HG02852 (cell line): ENCODE results near the gene SIRT3.
"Not testable (repeated sequence)": the region's sequence is repeated elsewhere in the genome, so short reads cannot be mapped to it uniquely, and the experiment has no call there.

Experiments used
- ATAC-seq: cut with Tn5 transposase; IDR thresholded peaks from one replicate; pipeline ENCODE4 v1.9.1; 2021; ENCODE audit warnings: mild to moderate bottlenecking, moderate library complexity; ENCODE audit not compliant: unreplicated experiment

SIRT3 gene

DNA sequence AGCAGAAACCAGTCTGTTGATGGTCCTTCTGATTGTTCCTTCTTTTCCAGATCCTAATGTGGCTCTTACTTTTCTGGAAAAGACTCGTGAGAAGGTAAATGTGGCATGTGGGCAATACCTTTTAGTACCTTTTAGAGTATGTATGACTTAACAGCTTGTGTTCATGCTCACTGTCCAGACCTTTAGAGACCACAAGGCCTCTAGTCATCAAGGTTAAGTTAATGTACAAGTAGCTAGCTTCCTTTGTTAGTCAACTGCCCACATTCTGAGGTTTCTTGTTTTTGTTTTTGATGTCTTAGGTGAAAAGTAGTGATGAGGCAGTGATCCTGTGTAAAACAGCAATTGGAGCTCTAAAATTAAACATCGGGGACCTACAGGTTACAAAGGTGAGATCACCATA, 8.2 kb upstream of the SIRT3 start:
- no peak for ATAC-seq

DNA sequence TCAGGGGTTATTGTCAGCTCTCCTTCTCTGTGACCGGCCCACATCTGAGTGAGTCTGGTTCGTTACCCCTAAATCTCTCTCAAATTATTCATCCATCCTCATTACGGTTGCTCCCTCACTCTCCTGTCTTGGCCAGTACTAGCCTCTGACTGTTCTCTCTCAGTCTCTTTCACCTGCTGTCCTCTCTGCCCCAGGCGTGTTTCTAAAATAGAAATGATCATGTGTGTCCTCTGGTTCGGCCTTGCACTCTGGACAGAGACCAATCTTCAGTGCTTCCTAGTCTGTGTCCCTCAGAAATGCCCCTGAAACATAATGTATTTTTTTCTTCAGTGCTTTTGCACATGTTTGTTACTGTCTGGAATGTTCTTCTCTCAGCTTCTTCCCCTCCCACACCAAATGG, 5.5 kb upstream of the SIRT3 start:
- ATAC-seq = no peak

DNA sequence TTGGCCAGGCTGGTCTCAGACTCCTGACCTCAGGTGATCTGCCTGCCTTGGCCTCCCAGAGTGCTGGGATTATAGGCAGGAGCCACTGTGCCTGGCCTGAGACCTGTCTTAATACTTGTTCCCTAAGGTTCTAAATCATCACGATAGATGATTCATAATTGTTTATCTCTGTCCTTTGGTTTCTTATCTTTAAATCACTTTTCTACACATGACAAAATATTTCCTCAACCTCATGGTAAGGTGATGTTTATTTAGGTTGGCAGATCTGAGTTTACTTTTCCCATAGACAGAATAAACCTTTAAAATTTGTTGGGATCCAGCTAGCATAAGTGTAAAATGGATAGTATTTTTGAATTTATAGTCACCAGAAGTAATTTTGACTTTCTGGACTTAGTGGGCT, 4.2 kb upstream of the SIRT3 start:
- ATAC-seq = no peak

DNA sequence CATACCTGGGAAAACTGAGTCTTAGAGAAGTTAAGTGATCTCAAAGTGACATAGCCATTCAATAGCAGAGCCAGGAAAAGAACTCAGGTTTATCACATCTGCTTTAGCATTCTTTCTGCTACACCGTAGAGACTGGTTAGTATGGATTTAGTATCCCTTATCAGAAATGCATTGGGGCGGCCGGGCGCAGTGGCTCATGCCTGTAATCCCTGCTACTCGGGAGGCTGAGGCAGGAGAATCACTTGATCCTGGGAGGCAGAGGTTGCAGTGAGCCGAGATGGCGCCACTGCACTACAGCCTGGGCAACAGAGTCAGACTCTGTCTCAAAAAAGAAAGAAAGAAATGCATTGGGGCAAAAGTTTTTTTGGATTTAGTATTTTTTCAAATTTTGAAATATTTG, 2.2 kb upstream of the SIRT3 start:
- not testable (repeated sequence) for ATAC-seq

DNA sequence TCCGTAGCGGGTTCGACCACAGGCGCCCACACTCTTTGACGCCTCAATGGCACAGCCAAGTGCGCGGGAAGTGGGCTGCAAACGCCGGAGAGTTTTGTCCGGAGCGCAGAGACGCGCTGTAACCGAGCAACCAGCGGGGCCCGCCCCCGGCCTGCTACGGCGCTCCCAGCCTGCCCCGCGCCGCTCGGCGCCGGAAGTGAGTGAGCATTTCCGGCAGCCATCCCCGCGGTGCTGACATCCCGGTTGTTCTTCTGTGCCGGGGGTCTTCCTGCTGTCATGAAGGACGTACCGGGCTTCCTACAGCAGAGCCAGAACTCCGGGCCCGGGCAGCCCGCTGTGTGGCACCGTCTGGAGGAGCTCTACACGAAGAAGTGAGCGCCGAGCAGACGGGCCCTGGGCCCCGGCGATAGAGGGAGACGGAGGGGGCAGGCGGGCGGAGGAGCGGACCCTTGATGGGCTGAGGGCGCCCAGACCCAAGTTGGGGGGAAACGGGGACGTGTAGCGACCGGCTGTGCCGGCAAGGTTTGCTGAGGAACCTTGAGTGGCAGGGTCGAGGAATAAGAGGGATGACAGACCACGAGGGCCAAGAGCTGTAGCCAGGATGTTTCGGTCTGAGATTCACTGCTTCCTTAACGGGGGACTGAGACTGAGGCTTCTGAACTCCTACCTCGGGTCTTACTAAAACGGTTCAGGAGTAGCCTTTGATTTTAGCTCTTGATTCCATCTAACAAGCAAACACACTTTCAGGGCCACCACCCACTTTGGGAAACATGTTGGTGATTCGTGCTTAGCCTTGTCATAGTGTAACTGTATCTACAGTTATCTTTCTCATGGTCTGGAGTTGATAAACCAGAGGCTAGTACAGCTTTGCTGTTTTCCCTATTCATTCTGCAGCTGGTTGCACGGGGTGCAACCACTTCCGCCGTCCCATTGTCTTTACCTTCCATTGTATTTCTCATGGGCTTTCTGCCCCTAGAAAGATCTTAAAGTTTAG, 929 bp upstream of the SIRT3 start, which contains the start of gene PSMD13:
Gene PSMD13 (plus strand): TSS at position 203 of the 994 bp plus-strand sequence. CDS start 74 bp downstream, at position 277.
- ATAC-seq = peak; percentile 84

DNA sequence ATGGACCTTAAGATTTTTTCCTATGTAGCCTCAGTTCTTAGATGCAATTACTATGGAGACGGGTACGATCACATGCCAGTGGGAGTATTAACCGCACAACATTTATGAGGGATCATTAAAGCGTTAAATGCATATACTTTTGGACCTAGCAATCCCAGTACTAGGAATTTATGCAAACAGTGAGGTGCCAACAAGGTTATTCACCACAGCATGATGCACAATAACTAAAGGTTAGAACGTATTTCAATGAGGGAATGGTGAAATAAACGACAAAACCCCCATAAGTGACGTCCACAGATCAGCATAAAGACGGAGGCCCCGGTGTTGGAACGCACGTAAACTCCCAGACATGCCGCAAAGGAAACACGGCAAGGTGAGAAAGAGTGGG, 539 bp downstream of the SIRT3 start:
- peak; percentile 18 for ATAC-seq

DNA sequence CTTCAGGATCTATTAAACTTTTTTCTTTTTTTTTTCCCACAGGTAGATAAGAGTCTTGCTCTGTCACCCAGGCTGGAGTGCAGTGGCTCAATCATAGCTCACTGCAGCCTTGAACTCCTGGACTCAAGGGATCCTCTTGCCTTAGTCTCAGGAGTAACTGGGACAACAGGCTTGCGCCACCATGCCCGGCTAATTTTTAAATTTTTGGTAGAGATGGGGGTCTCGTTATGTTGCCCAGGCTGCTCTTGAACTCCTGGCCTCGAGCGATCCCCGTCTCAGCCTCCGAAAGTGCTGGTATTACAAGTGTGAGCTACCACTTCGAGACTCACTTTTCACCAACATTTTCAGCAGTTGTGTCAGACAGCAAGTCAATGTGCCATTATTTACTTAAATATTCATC, 962 bp downstream of the SIRT3 start:
- no peak for ATAC-seq

DNA sequence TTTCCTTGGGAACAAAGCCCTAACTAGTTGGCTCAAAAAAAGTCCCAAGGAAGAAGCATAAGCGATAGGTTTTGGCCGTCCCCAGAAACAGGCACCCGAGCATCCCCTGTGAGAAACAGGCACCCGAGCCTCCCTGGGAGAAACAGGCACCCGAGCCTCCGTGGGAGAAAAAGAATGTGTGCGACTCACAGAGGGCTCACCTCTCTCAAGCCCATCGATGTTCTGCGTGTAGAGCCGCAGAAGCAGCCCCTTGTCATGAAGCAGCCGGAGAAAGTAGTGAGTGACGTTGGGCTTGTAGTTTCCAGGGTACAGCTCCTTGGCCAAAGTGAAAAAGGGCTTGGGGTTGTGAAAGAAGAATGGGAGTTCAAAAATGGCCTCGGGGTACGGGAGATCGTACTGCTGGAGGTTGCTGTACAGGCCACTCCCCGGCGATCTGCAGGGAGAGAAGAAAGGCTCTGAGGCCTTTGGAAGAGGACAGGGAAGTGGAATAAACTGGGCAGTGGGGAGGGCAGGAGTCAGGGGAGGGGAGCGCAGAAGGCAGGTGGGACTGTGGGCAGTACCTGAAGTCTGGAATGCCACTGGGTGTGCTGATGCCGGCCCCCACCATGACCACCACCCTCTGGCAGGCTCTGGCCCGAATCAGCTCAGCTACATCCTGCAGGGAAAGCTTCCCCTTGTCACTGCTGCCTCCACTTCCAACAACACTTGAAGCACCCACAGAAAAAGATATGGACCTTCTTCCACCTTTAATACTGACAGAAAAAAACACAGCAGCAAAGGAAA, 3.2 kb downstream of the SIRT3 start:
- ATAC-seq = no peak

DNA sequence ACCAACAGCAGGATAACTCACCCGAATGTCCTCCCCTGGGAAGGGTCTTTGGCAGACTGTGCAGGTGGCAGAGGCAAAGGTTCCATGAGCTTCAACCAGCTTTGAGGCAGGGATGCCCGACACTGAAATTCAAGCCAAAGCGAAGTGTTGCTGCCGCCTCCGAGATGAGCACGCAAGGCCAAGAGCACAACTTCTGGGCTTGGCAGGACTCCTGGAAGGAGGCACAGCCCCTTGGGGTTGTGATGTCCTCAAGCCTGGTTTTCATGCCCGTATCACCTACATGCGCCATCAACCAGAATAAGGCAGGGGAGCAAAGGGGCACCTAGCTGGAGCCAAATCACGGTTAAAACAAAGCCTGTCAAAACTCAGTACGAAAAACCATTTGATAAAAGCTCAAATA, 5.7 kb downstream of the SIRT3 start:
- no peak for ATAC-seq

DNA sequence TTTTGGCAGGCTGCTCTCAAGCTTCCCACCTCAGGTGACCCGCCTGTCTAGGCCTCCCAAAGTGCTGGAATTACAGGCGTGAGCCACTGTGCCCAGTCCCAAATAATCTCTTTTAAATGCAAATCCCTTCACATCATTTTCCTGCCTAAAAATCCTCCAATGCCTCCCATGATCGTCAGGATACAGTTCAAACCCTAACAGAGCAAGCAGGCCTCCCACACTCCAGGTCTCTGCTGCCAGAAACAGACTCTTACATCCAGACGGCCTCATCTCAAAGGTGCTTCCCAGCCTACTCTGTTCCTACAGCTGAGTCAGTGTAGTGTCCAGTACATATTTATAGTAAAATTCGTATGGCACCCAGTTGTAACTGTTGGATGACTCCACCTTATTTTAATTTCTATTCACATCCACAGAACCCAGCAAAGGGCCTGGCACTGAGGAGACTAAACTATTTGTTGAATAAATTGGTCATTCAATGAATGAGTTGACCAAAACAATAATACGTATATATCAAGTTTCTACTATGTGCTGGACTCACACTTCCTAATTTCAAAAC, 8.2 kb downstream of the SIRT3 start:
- ATAC-seq = no peak

DNA sequence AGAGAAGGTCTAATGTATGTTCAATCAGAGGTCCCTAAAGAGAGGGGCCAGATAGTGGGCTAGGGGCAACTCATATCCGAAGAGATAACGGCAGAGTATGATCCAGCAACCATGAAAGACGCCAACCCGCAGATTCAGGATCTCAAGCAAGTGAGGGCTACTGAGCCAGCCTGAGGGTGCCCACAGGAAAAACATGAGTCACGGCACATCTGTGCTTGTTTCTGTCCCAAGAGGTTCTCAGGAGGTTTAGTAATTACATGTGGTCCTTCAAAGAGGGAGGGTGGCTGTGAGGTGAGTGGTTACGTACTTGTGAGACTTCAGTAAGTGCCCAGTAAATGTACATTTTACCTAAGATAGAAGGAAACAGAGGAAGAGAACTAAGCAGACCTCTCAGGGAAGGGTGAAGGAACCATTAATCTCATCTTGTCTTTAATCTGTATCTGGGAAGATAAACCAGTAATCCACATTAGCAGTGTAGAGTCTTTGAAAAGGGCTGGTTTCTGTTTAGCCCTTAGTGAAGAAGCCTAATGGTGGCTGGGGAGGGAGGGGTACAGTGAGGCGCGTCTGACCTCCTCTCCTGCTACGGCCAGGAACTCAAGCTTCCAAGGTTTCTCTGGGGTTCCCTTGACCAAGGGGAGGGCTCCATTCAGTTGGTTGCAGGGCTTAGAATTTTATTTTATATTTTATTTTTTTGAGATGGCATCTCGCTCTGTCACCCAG, 10.2 kb downstream of the SIRT3 start:
- ATAC-seq = no peak

DNA sequence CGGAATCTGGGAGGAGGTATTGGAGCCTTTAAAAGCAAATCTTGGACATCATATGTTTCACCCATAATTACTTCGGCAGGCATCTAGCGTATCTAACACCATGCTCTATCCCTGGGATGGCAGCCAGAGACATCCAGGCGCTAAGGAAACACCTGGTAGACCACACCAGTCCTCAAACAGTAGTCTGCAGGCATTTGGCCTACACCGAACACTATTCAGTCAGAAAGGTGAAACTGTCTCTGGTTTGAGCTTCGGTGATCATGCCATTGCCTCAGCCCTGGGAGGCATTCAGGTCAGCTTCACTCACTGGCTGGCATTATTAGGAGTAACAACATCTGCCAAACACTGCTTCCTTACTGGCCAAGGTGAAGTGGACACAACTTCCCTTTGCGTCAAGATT, 11.7 kb downstream of the SIRT3 start:
- no peak for ATAC-seq

DNA sequence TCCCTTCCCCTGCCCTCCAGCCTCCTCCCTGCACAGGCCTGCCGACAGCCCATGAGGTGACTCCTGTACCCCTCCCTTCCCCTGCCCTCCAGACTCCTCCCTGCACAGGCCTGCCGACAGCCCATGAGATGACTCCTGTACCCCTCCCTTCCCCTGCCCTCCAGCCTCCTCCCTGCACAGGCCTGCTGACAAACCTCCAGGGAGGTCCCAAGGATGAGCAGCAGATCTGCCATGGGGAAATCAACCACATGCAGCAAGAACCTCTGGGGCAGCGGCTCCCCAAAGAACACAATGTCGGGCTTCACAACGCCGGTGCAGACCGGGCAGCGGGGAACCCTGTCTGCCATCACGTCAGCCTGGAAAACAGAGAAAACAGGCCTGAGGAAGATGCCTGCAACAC, 12.3 kb downstream of the SIRT3 start:
- no peak for ATAC-seq

DNA sequence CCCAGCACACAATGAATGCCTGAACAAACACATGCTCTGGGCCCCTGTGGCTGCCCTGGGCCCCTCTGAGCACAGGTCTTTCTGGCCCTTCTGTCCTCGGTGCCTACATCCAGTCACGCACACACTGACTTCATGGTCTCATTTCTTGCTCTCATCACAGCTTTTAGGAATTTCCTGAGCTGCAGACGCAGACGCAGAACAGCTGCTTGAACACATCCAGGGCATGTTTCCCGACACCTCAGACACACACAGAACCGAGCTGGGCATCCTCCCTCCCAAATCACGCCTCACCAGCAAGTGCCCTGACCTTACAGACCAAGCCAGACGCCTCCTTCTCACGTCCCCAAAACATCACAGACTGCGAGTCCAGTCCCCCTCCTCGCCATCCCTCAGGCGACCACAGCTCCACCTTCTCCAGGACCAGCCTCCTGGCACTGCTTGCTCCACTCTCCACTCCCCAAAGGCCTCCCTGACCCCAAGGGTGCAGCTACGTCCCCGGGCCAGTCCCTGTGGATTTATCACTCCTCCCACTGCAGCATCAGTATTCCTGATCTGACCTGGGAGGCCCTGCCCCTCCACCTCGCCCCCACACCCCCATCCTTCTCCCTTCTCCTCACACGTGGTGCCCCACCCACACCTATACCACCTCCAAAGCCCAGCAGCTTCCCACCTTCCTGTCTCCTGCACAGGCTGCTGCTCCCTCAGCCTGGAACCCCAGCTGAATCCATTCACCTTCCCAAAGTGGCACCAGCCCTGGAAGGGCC, 12.9 kb downstream of the SIRT3 start:
- ATAC-seq = no peak

DNA sequence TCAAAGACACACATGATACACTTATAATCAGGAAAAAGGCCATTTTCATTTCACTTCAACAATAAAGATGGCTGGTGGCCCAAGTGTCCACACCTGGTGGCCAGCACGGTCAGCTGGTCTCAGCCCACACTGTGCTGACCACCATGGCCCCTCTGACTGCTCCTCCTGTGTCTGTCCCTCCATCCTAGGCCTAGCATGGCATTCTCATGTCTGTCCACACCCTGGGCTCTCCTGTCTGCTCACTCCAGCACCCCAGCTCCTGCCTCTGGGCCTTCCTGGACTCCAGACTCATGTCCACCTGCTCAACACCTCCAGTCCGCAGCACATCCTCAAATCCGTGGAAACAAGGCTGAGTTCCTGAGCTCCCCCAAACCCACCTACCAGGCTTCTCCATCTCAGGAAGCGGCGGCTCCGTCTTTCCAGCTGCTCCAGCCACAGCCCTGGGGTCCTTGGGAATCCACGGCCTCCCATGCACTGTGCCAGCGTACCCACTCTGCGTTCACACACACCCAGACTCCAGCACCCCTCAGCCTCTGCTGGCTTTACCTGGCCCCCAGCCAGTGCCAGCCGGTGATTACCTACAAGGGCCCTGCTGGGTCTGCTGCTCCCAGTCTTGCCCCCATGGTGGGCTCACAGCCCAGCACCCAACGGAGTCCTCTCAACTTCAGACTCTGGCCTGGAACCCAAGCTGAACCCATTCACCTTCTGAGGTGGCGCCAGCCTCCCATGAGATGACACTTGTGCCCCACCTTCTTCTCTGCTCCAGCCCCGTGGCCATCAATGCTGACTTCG, 13.9 kb downstream of the SIRT3 start:
- no peak for ATAC-seq

DNA sequence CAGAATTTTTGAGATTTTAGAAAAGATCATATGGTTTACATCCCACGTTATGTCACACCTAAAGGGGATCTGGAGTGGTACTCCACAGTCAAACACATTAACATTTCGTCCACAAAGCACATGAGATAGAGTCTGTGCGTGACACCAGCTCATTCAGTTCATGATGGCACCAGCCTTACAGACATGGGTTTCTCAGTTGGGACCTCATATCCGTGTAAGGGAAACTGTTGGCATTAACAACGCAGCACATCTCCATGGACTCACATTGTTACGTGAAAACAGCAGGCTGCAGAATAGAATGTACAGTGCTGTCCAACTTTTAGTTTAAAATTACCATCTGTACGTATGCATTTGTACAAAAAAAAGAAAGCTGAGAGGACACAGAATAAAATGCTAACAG, 14.6 kb downstream of the SIRT3 start:
- no peak for ATAC-seq

DNA sequence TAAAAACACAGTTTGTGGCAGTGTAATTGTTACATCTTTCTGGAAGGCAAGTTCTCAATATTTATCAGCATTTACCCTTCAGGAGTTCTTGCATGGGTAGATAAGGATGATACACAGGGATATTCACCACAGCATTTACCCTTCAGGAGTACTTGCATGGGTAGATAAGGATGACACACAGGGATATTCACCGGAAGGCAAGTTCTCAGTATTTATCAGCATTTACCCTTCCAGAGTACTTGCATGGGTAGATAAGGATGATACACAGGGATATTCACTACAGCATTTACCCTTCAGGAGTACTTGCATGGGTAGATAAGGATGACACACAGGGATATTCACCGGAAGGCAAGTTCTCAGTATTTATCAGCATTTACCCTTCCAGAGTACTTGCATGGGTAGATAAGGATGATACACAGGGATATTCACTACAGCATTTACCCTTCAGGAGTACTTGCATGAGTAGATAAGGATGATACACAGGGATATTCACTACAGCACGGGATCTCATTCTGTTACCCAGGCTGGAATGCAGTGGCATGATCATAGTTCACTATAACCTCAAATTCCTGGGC, 15.4 kb downstream of the SIRT3 start:
- ATAC-seq = not testable (repeated sequence)

DNA sequence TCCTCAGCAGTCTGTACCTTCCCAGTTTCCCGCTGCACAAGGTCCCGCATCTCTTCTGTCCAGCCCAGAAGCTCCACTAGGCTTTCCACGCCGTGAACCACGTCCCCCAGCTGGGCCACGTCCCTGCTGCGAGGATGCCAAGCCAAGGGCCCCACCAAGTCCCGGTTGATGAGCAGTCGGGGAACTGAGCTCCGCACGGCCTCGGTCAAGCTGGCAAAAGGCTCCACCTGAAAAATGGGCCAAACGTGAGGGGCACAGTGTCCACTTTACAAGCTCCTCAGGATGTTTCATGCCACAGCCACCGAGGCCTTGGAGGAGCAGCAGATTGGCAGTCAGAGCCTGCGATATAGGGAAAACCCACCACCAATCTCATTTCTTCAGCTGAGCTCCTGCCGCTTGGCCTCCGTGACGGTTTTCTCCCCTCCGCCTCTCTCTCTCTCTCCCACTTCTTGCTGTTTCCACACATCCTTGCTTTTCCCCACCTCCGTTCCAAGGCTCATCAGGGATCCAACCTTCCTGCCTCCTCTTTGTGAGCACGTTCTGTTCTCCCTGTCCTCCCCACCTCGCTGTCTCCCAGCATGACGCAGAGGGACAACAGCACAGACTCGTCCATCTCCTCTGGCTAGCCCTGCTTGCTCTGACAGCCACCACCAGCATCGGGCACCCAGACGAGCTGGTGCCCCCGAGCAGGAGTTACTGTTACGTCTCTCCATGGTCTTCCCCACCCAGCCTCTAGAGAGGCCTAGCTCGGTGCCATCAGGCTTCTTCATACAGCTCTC, 17.1 kb downstream of the SIRT3 start:
- no peak for ATAC-seq
